Fibroblast of peridontal ligament (primary cell): ENCODE measurements around the gene AGBL4.
"Not testable (repeated sequence)": the region's sequence is repeated elsewhere in the genome, so short reads cannot be mapped to it uniquely, and the experiment has no call there.

ENCODE experiments used
- DNase-seq: peaks from one replicate; pipeline ENCODE4 v3.0.0-alpha.2; 2010; ENCODE audit errors: extremely low read depth

Gene AGBL4

DNA sequence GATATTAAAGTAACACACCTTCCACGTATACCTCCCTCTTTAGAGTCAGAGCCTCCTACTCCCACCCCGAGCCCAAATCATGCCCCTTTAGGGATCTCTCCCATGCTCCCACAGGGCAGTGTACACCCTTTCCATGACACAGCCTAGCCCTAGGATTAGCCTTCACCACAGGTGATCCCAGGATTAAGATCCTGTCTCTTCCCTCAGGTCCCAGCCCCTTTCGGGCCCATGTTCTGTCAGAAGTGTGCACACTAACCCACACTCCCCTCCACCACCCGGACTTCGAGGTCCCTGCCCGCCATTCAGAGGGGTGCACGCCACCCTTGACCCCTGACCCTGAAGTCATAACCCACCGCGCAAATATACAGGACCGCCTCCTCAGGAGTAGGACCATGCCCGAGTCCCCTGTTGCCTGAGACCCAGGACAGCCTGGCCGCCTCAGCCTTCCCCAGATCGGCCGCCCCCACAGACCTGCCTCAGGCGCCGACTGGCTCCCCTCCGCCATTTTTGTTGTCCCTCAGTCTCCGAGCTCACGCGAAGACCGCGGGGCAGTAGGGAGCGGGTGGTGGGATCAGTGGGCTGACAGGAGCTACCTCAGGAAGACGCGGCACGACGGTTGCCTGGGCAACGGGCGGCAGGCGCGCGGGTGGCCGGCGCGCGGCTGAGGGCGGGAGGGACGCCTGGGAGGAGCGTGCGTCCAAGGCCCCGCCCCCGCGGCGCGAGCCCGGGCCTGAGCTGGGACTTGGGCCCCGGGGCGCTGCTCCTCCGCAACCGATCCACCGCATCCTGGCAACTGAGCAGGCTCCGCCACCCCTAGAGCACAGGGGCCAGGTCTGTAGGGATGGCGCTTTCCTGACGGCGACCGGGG, at the start of gene AGBL4:
Gene AGBL4, minus strand, starts transcription at position 663 of the 868 bp plus-strand sequence.
- DNase-seq, result no peak

DNA sequence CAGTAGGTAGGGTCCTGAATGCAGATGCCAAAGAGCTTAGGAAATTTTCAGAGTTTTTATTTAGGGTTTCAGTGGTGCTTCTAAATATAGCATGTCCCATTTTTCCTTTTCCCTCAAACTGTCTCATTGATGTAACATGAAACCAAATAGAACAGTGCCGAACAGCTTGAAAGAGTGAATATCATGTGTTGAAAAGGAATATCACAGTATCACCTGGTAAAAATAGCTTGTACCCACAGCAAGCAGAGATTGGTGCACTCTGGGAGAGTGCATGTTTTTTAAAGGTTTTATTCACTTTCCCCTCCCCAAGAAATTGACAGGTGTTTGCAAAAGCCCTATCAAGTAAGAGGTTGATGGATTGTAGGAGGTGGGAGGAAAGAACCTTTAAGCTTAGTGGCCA, 43.1 kb upstream of the AGBL4 start:
- DNase-seq, result no peak

DNA sequence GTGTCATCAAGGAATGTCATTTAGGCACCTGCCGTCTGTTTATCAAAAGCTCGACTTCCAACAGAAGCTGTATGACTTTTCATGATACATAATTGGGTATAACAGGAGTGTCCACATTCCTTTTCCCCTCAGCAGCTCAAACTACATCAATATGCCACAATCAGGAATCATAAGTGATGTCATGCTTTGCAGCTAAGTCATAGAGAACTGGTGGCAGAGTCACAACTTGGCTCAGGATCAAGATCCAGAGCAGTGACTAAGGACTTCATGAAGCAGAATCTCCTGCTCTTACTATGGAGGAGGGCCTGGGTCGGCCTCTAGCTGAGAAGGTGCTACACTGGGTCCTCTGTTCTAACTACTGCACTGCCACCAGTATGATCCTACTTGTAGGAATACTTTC, 36.5 kb upstream of the AGBL4 start:
- no peak for DNase-seq

DNA sequence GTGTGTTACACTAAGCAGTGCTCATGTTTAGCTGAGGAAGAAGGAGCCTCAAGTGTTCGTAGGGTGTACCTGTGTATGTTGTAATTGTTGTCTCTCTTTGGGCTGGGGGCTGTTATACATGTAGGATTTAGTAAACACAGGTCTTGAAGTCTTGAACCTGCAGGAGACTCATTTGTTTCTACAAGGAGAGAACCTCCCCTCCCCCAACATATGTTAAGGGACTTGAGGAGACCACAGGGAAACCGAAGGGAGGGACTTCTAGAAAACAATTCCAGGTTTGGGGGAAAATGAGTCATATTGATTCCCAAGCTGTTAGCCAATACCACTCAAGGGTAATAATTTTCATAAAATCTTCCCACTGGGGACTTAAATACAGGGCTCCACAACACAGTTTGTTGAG, 25.0 kb upstream of the AGBL4 start:
- DNase-seq, result no peak

DNA sequence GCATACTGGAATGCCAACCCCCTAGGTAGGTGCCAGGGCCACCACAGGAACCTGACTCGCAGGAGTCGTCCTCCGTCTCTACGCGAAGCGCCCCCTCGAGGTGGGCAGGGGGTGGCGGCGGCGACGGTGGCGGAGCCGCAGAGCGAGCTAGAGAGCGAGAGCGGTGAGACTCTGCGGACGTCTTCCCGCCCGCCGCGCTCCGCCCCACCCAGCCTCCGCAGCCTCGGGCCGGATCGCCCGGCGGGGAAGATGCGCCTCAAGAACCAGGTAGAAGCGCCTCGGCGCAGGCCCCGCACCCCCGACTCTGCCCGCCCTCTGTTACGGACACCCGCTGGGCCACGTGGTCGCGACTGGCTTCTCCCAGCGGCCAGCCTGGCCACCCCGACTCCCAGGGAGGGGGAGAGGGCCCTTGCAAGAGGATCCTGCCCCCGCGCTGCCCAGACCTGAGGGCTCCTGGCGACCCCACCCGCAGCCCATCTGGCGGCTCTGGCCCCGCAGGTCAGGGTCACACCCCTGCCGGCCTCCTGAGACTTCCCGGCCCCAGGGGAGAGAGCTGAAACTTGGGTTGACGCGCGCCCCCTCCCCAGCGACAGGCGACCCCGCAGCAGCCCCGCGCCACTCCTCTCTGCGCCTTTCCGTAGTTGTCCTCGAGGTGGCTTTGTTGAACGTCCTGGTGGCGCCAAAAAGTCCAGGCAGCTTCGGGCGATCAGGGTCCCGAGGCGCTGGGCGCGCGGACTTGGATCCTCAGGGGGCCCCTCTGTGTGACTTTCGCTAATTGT, 24.4 kb upstream of the AGBL4 start:
- no peak for DNase-seq

DNA sequence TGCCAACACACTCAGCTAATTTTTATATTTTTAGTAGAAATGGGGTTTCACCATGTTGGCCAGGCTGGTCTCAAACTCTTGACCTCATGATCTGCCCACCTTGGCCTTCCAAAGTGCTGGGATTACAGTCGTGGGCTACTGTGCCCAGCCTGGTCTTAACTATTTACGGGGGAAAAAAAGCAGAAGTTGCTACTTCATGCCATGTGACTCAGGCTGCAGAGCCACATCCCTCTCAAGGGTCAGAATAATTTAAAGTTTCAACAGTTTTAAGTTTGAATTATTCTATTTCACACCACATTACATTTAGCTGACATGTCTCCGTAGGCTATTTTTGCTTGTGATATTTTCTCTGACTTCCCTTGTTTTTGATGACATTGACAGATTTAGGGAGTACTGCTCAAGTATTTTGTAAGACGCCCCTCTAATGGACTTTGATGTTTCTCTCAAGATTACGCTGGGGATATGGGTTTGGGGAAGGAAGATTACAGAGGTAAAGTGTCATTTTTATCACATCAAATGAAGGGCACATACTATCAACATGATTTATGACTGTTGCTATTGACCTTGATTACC, 14.6 kb upstream of the AGBL4 start:
- no peak for DNase-seq

DNA sequence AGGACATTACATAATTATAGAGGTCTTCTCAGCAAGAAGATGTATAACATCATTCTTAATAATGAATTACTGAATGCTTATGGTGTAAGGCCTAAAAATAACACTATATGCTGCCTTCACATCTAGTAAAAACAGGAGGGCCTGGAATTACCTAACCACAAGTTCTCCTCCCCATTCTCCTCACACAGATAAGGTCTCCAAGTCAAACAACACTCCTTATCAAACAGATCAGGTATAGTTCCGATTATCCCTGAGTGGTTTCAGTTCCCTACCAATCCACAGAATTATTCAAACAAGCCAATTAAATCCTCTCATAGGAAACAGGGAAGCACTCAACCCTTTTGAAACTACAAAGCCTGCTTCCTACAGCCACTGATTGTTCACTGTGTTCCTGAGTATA, 4.0 kb upstream of the AGBL4 start:
- DNase-seq, result no peak

DNA sequence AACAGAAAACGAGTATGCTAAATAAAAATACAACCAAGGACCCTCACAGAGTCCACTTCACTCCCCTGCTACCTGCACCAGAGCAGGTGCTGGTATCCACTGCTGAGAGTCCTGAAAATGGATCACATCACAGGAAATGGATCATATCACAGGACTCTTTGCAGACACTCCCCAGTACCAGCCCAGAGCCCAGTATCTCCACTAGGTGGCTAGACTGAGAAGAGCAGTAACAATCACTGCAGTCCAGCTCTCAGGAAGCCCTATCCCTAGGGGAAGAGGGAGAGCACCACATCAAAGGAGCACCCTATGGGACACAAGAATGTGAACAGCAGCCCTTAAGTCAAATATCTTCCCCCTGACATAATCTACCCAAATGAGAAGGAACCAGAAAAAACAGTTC, 28.0 kb downstream of the AGBL4 start:
- DNase-seq, result no peak

DNA sequence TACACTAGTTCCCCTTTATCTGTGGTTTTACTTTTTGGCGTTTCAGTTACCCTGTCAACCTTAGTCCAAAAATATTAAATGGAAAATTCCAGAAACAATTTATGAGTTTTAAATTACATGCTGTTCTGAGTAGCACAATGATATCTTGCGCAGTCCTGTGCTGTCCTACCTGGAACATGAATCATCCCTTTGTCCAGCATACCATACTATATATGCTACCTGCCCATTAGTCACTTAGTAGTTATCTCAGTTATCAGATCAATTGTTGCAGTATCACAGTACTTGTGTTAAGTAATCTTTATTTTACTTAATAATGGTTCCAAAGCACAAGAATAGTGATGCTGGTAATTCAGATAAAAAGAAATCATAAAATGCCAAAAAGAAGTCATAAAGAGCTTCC, 52.7 kb downstream of the AGBL4 start:
- no peak for DNase-seq

DNA sequence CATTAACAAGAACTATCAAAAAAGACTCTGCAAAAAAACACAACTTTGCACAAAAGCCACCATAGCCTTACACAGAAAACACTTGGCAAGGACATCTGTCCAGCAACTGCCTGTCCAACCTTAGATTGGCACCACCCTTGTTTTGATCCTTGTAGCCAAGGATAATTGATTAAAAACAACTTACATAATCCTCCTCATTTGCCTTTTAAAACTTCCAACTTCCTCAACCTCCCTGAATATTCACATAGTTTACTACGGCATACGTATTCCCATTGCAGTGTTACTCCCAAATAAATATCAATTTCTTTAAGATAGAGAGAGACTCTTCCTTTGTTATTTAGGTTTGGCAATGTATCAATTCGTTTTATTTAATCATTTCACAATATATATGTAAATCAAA, 72.4 kb downstream of the AGBL4 start:
- DNase-seq, result no peak

DNA sequence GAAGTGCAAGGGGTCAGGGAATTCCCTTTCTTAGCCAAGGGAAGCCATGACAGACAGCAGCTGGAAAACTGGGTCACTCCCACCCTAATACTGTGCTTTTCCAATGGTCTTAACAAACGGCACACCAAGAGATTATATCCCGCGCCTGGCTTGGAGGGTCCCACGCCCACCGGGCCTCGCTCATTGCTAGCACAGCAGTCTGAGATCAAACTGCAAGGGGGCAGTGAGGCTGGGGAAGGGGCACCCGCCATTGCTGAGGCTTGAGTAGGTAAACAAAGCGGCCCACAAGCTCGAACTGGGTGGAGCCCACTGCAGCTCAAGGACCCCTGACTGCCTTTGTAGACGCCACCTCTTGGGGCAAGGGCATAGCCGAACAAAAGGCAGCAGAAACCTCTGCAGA, 108.5 kb downstream of the AGBL4 start:
- not testable (repeated sequence) for DNase-seq

DNA sequence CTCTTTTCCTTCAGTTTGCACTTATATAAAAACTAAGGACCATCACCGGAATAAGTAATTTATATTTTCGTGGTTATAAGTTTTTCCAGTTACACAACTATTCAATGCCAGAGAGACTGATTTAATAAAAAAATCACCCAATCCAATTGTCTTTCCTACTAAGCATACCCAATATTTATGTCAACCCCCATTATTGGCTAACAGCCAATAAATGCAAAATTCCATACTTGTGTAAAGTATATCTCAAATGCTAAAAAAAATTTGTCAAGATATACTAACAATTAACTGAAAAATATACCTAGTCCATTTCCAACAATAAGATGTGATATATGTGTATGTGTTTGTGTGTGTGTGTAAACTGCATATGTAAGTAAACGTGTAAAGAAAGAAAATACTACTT, 117.4 kb downstream of the AGBL4 start:
- no peak for DNase-seq

DNA sequence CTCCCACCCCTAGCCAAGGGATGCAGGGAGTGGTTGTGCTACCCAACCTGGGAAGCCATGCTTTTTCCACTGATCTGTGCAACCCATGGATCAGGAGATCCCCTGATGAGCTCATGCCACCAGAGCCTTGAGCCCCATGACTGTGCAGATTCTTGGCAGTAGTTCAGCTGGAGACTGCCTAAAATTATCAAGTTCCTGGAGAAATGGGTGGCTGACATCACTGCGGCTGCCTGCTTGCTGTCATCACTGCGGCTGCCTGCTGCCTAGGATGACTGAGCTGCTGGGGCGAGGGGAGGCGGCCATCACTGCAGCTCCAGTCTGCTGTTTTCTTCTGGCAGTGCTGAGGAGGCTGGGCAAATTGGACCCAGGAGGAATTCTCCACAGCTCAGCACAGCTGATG, 159.2 kb downstream of the AGBL4 start:
- DNase-seq, result no peak

DNA sequence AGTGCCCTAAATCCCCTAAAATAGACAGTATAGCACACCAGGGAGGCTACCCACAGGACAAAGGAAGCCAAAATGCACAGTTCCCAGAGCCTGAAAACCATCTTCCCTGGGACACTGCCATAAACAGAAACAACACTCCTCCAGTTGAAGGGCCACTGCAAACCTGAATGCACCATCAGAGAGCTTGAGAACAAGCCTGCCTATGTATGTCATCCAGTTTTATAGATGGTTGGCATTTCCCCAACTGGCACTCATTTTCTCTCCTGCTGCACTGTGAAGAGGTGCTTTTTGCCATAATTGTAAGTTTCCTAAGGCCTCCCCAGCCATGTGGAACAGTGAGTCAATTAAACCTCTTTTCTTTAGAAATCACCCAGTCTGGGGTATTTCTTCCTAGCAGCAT, 169.0 kb downstream of the AGBL4 start:
- no peak for DNase-seq

DNA sequence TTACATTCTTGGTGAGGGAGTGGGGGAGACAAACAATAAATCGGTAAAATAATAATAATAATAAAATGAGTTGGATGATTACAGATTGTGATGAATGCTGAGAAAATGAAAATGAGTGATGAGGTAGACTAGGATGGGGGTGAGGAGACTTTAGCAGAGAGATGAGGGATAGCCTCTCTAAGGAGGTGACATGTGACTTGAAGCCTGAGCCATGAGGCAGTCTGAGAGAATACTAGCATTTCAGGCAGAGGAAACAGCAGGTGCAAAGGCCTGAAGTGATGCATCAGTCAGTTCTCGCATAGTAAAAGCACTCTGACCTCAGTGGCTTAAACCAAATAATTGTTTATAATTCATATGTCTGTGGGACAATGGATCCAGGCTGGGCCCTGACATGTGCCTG, 181.2 kb downstream of the AGBL4 start:
- no peak for DNase-seq

DNA sequence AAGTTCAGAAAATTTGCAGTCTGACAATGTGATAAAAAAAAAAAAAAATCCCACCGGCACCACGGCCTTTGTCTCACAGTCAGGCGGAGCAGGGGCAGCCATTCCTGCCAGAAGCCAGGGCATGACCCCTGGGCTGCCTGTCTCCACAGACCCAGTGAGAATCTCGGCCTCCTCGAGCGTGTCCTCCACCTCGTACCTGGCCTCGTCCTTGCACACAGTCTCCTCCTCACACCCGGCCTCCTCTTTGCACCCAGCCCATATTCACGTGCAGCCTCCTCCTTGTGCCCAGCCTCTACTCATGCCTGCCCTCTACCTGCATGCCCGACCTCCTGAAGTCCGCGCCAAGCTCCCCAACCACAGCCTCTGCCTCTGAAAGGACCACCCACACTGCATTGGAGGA, 182.0 kb downstream of the AGBL4 start:
- no peak for DNase-seq

DNA sequence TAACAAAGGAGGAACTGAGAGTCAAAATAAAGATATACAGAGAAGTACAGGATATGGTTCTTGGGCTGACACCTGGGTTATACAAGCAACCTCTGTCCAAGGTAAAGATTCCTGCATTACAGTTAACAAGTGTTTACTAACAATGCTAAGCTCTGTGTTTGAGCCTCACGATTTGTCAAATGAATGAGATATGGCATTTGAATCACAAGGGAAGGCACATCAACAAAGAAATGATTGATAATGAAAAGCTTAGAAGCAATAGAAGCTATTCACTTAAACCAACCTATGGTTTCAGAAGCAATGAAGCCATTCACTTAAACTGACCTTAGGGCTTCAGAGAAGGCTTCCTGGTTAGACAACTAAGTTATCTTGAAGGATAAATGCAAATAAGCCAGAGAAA, 199.5 kb downstream of the AGBL4 start:
- DNase-seq, result no peak

DNA sequence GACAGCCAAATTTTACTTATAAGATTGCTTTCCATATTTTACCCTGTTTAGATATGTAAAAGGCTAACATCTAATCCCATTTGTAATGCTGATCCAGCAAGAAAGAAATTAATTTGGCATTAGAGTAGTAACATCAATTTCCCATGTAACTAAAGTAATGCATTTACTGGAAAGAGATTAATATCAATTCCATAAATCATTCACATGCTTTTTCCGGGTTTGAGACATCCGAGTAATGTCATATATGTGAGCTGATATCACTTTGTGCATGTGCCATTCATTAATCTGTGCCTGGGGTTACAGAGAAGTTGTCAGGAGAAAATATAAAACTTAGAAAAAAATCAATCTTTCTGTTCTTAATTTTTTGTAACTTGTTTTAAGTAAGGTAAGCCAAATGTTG, 206.1 kb downstream of the AGBL4 start:
- DNase-seq, result no peak

DNA sequence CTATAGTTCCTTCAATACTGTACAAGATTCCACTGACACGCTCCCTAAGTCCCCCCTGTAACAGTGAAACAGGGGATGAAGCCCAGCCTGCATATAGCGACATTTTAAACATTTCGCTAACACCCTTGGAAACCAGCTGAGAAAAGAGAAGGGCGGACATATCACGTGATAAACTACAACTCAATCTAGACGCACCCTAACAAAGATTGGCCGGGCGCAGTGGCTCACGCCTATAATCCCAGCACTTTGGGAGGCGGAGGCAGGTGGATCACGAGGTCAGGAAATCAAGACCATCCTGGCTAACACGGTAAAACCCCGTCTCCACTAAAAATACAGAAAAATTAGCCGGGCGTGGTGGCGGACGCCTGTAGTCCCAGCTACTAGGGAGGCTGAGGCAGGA, 236.7 kb downstream of the AGBL4 start:
- DNase-seq, result not testable (repeated sequence)

DNA sequence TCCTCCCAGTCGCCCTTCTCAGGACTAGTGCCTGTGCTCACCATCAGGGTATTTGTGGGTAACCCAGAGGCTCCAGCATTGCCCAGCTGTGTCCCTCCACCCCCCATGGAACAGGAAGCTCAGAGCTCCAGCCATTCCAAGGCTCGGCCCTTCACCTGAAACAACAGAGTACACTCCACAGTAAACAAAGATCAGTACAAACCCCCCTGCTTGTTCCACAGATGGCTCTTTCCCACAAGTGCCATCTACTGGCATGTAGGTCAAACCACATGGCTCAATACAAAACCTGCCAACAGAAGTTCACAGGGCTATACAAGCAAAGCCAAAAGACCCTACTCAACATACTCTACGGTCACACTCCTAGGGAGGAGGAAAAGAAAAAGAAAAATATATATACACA, 258.7 kb downstream of the AGBL4 start:
- no peak for DNase-seq

DNA sequence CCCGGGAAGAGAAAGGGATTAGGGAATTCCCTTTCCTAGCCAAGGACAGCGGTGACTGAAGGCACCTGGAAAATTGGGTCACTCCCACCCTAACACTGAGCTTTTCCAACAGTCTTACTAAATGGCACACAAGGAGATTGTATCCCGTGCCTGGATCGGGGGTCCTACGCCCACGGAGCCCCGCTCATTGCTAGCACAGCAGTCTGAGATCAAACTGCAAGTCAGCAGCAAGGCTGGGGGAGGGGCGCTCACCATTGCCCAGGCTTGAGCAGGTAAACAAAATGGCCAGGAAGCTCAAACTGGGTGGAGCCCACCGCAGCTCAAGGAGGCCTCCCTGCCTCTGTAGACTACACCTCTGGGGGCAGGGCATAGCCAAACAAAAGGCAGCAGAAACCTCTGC, 285.6 kb downstream of the AGBL4 start:
- not testable (repeated sequence) for DNase-seq

DNA sequence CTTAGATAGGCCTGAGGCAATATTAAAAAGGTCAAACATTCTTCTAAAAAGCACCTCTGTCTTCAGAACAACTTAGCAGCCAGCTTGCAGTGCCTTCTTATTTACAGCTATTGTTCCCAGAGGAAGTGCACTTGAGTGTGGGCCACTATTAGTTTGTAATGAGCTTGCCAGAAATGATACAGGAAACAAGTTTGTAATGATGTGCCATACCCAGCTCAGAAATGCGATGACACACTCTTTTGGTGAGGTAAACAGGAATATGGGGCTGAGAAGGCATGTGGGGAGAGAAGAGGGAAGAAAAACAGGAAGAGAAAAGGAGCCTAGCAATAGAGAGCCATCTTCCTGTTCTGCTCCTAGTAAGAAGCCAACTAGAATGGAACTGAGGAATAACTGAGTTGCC, 295.4 kb downstream of the AGBL4 start:
- no peak for DNase-seq

DNA sequence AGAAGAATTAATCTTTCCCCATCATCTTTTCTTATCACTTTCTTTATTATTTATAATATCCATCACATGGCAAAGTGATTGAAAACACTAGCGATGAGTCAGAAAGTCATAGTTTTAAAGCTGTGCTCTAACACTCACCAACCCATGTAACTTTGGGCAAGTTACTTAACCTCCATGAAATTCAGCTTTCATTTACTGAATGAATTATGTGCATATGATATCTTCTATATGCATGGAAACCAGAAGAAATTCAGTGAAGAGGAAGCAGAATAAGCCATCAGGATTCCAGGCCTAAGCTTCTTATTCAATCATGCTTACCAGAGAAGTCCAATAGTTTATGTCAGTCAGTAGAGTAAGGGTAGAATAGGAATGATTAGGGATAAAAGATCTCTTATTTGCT, 300.1 kb downstream of the AGBL4 start:
- no peak for DNase-seq
